Measurements from ENCODE around the gene ARSB.
A peak's percentile ranks its signal among the peaks of the same experiment; 100 is the strongest.

ARSB gene

GRCh38 chr5:78972654-78973428 lies 12.3 kb downstream of the ARSB start:
- no peak overlapping the region for H3K4me3 ChIP-seq (ENCODE audit: low read depth, low read length)
- TF ChIP-seq, protein P1, sequence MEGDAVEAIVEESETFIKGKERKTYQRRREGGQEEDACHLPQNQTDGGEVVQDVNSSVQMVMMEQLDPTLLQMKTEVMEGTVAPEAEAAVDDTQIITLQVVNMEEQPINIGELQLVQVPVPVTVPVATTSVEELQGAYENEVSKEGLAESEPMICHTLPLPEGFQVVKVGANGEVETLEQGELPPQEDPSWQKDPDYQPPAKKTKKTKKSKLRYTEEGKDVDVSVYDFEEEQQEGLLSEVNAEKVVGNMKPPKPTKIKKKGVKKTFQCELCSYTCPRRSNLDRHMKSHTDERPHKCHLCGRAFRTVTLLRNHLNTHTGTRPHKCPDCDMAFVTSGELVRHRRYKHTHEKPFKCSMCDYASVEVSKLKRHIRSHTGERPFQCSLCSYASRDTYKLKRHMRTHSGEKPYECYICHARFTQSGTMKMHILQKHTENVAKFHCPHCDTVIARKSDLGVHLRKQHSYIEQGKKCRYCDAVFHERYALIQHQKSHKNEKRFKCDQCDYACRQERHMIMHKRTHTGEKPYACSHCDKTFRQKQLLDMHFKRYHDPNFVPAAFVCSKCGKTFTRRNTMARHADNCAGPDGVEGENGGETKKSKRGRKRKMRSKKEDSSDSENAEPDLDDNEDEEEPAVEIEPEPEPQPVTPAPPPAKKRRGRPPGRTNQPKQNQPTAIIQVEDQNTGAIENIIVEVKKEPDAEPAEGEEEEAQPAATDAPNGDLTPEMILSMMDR (IDR thresholded peaks at IDR 0.05; ENCODE audit: low read depth, low read length) = no peak

DNA sequence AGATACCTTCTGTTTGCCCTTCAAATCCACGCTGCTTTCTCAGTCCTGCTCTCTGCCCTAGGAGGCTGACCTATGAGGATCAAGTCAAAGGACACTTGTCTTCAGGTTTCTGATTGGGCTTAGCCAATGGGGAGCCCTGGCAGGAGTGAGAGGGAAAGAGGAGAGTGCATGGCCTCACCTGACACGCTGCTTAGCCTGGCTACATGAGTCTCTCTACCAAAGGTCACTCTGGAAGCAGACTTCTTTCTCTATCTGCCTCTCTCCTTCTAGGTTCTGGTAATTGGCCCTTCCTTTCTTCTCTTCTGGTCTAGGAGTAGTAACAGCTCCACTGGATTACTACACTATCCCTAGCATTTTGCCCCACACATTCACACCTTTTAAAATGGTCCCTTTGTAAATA lies 13.1 kb downstream of the ARSB start:
- TF ChIP-seq, protein P1 (IDR thresholded peaks at IDR 0.05; ENCODE audit: low read depth, low read length) = no peak
- H3K4me3 ChIP-seq (ENCODE audit: low read depth, low read length) = no peak overlapping the region

DNA sequence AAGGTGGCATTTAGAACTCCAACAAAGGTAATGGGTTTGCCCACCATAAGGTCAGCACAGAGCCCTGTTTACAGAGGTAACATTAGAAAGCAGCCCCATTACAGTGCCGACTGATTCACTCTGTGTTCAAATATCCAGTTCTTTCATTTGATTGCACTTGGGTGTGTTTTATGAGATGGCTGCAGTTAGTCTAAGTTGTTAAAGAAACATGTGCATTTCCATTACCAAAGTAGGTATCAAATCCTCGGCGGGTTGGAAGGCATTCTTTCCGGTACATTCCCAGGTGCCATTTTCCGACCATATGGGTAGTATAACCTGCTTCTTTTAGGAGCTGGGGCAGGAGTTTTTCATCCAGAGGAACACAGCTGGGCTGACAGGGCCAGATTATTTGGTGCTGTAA lies 16.3 kb downstream of the ARSB start:
- TF ChIP-seq, protein P1 (IDR thresholded peaks at IDR 0.05; ENCODE audit: low read depth, low read length) = no peak
- no peak overlapping the region for H3K4me3 ChIP-seq (ENCODE audit: low read depth, low read length)

GRCh38 chr5:78964889-78965288 lies 20.2 kb downstream of the ARSB start:
- TF ChIP-seq, protein P1 (IDR thresholded peaks at IDR 0.05; ENCODE audit: low read depth, low read length) = 0 out of 2 replicates have a peak, but pooled peaks have one; percentile 27
- no peak overlapping the region for H3K4me3 ChIP-seq (ENCODE audit: low read depth, low read length)

- TF ChIP-seq, protein P1 (IDR thresholded peaks at IDR 0.05; ENCODE audit: low read depth, low read length) = no peak
- no peak overlapping the region for H3K4me3 ChIP-seq (ENCODE audit: low read depth, low read length)
Observed at GRCh38 chr5:78961743-78962142, 23.4 kb downstream of the ARSB start.

DNA sequence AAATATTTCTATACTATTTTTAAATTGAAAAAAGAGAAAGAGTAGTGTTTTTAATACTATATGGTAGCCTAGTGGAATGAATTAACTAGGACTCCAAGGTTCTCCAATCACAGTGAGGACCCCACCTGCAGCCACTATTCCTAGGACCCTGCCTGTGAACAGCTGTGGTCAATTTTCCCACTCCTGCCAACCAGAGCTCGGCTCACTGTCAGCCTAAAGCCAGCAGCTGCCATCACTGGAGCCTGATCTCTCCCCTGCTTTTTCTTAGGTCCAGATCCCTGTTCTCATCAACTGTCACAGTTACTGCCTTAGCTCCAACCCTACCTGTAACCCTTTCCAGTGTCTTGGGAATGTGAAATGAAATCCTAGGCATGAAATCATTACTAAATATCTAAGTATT lies 25.3 kb downstream of the ARSB start:
- H3K4me3 ChIP-seq (ENCODE audit: low read depth, low read length) = no peak overlapping the region
- TF ChIP-seq, protein P1 (IDR thresholded peaks at IDR 0.05; ENCODE audit: low read depth, low read length) = no peak

- H3K4me3 ChIP-seq (ENCODE audit: low read depth, low read length) = no peak overlapping the region
- TF ChIP-seq, protein P1 (IDR thresholded peaks at IDR 0.05; ENCODE audit: low read depth, low read length) = no peak
Observed at GRCh38 chr5:78958672-78959445, 26.3 kb downstream of the ARSB start.

All from WI38 (cell line).